ENCODE results near the gene PRIMA1. TPM values are rescaled to one million over a fixed set of nuclear protein-coding genes. Genes with fewer than 3 reads are reported as not detected.

The PRIMA1 gene
- total RNA-seq, 1 experiment from 2014 or later = 4.9 TPM

GRCh38 chr14:93716002-93716745 lies 72.1 kb downstream of the PRIMA1 start:
- ChIA-PET CTCF (interaction anchor here (0.6 to 1.6 kb wide), 6 partner anchors 18 to 224 kb away, joined by 3 to 4 read pairs (median 3); no protein-coding TSS in a partner anchor), POLR2A (no interaction called here)
- TF ChIP-seq MXD4 (CRISPR knock-in tag; IDR thresholded peaks at IDR 0.05; ENCODE audit: borderline replicate concordance) (no peak), HMGXB4 (CRISPR knock-in tag; IDR thresholded peaks at IDR 0.05) (no peak), JAZF1 (CRISPR knock-in tag; IDR thresholded peaks at IDR 0.05) (no peak), PRDM15 (CRISPR knock-in tag; IDR thresholded peaks at IDR 0.05) (no peak), KAT7 (CRISPR knock-in tag; IDR thresholded peaks at IDR 0.05; ENCODE audit: borderline replicate concordance) (no peak), ZNF263 (CRISPR knock-in tag; IDR thresholded peaks at IDR 0.05; ENCODE audit: low read depth) (no peak), CBFB (CRISPR knock-in tag; IDR thresholded peaks at IDR 0.05; ENCODE audit: low read depth) (no peak), FOXJ3 (CRISPR knock-in tag; IDR thresholded peaks at IDR 0.05; ENCODE audit: borderline replicate concordance) (no peak), NFE2L1 (CRISPR knock-in tag; IDR thresholded peaks at IDR 0.05) (no peak), ZNF121 (CRISPR knock-in tag; IDR thresholded peaks at IDR 0.05) (no peak), ZNF396 (CRISPR knock-in tag; IDR thresholded peaks at IDR 0.05; ENCODE audit: borderline replicate concordance) (no peak), E2F1 (CRISPR knock-in tag; IDR thresholded peaks at IDR 0.05) (no peak), E2F5 (CRISPR knock-in tag; IDR thresholded peaks at IDR 0.05) (no peak), MYBL2 (CRISPR knock-in tag; IDR thresholded peaks at IDR 0.05) (no peak), STAT6 (CRISPR knock-in tag; conservative IDR thresholded peaks at IDR 0.05; ENCODE audit: low read depth) (no peak), ETV6 (CRISPR knock-in tag; IDR thresholded peaks at IDR 0.05) (no peak), CREM (CRISPR knock-in tag; IDR thresholded peaks at IDR 0.05) (no peak)
- ATAC-seq (no peak), DNase-seq (ENCODE audit: low spot score) (no peak)
- Mint-ChIP-seq H3K36me3 (no peaks in the 10 kb centered on the region), H3K4me1 (peaks cover 18% of the 10 kb centered on the region), H3K27me3 (ENCODE audit: low read depth) (no peaks in the 10 kb centered on the region), H3K27ac (no peak overlapping the region), H3K9me3 (no peaks in the 10 kb centered on the region), H3K4me3 (no peak overlapping the region)
